ENCODE results near the gene FBXL15. TPM values are rescaled to one million over a fixed set of nuclear protein-coding genes. Genes with fewer than 3 reads are reported as not detected.

FBXL15 gene
- total RNA-seq, 1 donor from 2014 or later = 27.7 TPM

DNA sequence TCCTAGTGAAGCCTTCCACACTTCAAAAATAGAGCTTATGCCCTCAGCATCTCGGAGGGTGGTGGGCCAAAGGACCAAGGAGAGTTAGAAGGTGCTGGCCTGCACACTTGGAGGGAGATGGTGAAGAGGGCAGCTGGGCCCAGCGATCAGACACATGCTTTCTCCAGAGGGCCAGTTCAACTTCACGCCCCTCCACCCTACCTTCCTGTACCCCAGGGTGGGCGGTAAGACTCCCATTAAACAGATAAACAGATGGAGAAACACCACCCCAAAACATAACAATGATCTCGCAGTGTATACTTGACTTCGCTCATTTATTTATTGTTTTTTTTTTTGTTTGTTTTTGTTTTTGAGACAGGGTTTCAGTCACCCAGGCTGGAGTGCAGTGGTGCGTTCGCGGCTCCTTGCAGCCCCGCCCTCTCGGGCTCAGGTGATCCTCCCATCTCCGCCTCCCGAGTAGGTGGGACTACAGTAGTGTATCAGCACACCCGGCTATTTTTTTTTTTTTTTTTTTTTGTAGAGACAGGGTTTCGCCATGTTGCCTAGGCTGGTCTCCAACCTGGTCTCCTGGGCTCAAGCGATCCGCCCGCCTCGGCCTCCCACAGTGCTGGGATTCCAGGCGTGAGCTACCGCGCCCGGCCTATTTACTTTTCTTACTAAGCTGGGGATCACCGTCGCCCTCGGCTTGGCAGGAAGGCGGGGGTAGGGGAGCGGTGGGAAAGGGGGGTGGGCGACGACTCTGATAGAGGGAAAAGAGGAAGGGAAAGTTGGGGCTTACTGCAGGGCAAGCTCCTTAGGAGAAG, 28.9 kb downstream of the FBXL15 start:
- Histone ChIP-seq H3K36me3 (no peaks in the 10 kb centered on the region), H3K4me1 (peaks cover 5% of the 10 kb centered on the region), H3K27me3 (no peaks in the 10 kb centered on the region), H3K27ac (peak overlapping the region; percentile 62), H3K4me3 (peak overlapping the region; percentile 65 to 91), H3K9me3 (no peaks in the 10 kb centered on the region)
- no peak for DNase-seq (ENCODE audit: extremely low spot score in 2 of 2)
- TF ChIP-seq POLR2AphosphoS5 (IDR thresholded peaks at IDR 0.05; ENCODE audit: insufficient read depth in 1 of 2, low read depth in 1 of 2) = peak in 1 of 2 donors; percentile 30
- TF ChIP-seq, protein P1, sequence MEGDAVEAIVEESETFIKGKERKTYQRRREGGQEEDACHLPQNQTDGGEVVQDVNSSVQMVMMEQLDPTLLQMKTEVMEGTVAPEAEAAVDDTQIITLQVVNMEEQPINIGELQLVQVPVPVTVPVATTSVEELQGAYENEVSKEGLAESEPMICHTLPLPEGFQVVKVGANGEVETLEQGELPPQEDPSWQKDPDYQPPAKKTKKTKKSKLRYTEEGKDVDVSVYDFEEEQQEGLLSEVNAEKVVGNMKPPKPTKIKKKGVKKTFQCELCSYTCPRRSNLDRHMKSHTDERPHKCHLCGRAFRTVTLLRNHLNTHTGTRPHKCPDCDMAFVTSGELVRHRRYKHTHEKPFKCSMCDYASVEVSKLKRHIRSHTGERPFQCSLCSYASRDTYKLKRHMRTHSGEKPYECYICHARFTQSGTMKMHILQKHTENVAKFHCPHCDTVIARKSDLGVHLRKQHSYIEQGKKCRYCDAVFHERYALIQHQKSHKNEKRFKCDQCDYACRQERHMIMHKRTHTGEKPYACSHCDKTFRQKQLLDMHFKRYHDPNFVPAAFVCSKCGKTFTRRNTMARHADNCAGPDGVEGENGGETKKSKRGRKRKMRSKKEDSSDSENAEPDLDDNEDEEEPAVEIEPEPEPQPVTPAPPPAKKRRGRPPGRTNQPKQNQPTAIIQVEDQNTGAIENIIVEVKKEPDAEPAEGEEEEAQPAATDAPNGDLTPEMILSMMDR (IDR thresholded peaks at IDR 0.05) = no peak
- intact Hi-C loops (cut with DNase I) = no loop called here

DNA sequence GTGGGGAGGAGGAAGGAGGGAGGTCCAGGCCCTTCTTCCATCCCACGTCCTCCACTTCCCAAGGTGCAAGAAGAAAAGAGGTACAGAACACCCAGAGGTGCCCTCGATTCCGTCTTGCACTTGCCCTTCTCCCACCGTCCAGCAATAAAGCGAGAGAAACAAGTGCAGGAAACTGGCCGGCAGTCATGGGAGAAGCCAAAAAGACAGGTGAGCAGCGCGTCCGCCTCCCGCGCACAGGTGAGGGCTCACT, 29.4 kb downstream of the FBXL15 start:
- intact Hi-C loops (cut with DNase I) = no loop called here
- peak overlapping the region; percentile 65 to 91 for H3K4me3 ChIP-seq
- H3K36me3 ChIP-seq = no peaks in the 10 kb centered on the region
- H3K27me3 ChIP-seq = no peaks in the 10 kb centered on the region
- TF ChIP-seq, protein P1 (IDR thresholded peaks at IDR 0.05) = no peak
- TF ChIP-seq POLR2AphosphoS5 (IDR thresholded peaks at IDR 0.05; ENCODE audit: insufficient read depth in 1 of 2, low read depth in 1 of 2) = peak in 1 of 2 donors; percentile 35
- DNase-seq (ENCODE audit: extremely low spot score in 2 of 2) = no peak
- no peaks in the 10 kb centered on the region for H3K9me3 ChIP-seq
- peak overlapping the region; percentile 62 for H3K27ac ChIP-seq
- H3K4me1 ChIP-seq = peaks cover 5% of the 10 kb centered on the region

GRCh38 chr10:102450374-102451104, 29.9 kb downstream of the FBXL15 start:
- TF ChIP-seq POLR2A (IDR thresholded peaks at IDR 0.05) = no peak
- TF ChIP-seq, protein P1 (IDR thresholded peaks at IDR 0.05) = no peak
- peak in 1 of 2 donors; percentile 7 for TF ChIP-seq POLR2AphosphoS5 (IDR thresholded peaks at IDR 0.05; ENCODE audit: insufficient read depth in 1 of 2, low read depth in 1 of 2)
- Histone ChIP-seq H3K9me3 (no peaks in the 10 kb centered on the region), H3K4me3 (peak overlapping the region; percentile 65 to 91), H3K36me3 (no peaks in the 10 kb centered on the region), H3K27ac (peak overlapping the region; percentile 62), H3K4me1 (peaks cover 5% of the 10 kb centered on the region), H3K27me3 (no peaks in the 10 kb centered on the region)
- DNase-seq (ENCODE audit: extremely low spot score in 2 of 2) = no peak
- intact Hi-C loops (cut with DNase I) = no loop called here

GRCh38 chr10:102451105-102451969, 30.7 kb downstream of the FBXL15 start, which contains the start of gene C10orf95:
Gene C10orf95, minus strand, starts transcription at chr10:102451543. Its CDS starts 450 bp downstream, at chr10:102451093.
- Histone ChIP-seq H3K27me3 (no peaks in the 10 kb centered on the region), H3K9me3 (no peaks in the 10 kb centered on the region), H3K4me3 (peak within 1 kb of the TSS; percentile 65 to 91), H3K36me3 (no peaks in the 10 kb centered on the region), H3K27ac (peak within 1 kb of the TSS; percentile 62), H3K4me1 (peaks cover 5% of the 10 kb centered on the region)
- TF ChIP-seq POLR2AphosphoS5 (IDR thresholded peaks at IDR 0.05; ENCODE audit: insufficient read depth in 1 of 2, low read depth in 1 of 2) = no peak
- intact Hi-C loops (cut with DNase I) = no loop called here
- DNase-seq (ENCODE audit: extremely low spot score in 2 of 2) = no peak

GRCh38 chr10:102452672-102453340, 32.2 kb downstream of the FBXL15 start:
- intact Hi-C loops (cut with DNase I) = no loop called here
- TF ChIP-seq, protein P1 (IDR thresholded peaks at IDR 0.05) = no peak
- no peak for TF ChIP-seq POLR2AphosphoS5 (IDR thresholded peaks at IDR 0.05; ENCODE audit: insufficient read depth in 1 of 2, low read depth in 1 of 2)
- no peak for TF ChIP-seq POLR2A (IDR thresholded peaks at IDR 0.05)
- H3K4me3 ChIP-seq = no peak overlapping the region
- no peaks in the 10 kb centered on the region for H3K27me3 ChIP-seq
- H3K27ac ChIP-seq = no peak overlapping the region
- H3K9me3 ChIP-seq = no peaks in the 10 kb centered on the region
- DNase-seq (ENCODE audit: extremely low spot score in 2 of 2) = no peak
- H3K4me1 ChIP-seq = peaks cover 5% of the 10 kb centered on the region
- H3K36me3 ChIP-seq = no peaks in the 10 kb centered on the region
